ENCODE data around the gene CCDC30.
A peak's percentile ranks its signal among the peaks of the same experiment; 100 is the strongest.
"Not testable (repeated sequence)": the region's sequence is repeated elsewhere in the genome, so short reads cannot be mapped to it uniquely, and the experiment has no call there.

Gene CCDC30

DNA sequence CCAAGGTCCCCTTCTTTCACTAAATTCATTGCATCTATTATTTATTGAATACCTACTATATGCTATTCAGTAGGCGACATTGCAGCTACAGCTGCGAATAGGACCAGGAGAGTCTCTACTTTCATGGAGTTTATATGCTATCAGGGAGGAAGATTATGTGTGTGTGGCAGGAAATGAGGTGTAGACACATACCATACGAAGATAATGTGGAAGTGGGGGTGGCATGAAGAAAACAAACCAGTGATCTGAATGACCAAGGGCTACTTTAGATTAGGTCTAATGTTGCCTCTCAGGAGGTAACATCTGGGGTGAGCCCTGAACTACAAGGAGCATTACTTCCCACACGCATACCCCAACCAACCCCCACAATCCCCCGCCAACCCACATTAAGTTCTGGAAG, 194.1 kb downstream of the CCDC30 start:
- DNase-seq (ENCODE audit: low read depth in 3 of 3) = no peak

DNA sequence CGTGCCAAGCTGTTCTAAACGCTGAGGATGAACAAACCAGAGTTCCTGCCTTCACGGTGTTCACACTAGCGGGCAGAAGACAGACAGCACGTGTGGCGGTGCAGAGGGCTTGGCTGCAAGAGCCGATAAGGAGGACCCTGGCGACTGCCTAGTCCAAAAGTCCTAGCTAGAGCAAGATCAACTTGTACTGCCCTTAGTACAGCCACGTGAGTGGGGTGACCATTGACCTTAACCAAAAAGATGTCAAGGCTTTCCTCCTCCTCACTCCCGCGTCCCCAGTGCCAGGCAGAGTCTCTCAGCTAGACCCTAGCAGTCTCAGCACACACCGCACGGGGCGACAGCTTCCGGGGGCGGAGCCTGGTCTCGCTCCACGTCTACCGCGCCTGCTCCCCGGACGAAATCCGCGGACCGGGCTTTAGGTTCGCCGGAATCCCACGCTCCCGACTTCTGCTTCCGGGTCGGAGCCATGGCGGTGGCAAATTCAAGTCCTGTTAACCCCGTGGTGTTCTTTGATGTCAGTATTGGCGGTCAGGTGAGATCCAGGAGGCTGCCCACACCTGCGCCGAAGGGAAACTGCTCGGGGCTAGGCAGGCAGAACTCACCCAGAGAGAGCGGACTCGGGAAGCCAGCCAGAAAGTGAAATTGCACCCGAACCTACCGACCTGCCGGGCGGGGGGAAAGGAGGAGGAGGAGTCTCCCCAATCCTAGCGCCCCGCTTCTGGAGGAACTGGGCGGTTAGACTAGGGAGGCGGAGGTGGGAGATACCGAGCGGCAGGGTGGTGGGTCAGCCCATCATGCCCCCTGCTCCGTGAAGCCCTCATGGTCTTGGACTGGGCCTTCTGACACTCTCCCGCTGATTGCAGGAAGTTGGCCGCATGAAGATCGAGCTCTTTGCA, 195.1 kb downstream of the CCDC30 start, which contains the start of gene PPIH:
TSS of gene PPIH (plus strand) at position 443 of the 896 bp plus-strand sequence. CDS start at position 467, 24 bp downstream.
- DNase-seq (ENCODE audit: low read depth in 3 of 3) = peak; percentile 91 to 93 (median 93)

GRCh38 chr1:42658877-42659337, 195.8 kb downstream of the CCDC30 start:
- DNase-seq (ENCODE audit: low read depth in 3 of 3) = no peak

DNA sequence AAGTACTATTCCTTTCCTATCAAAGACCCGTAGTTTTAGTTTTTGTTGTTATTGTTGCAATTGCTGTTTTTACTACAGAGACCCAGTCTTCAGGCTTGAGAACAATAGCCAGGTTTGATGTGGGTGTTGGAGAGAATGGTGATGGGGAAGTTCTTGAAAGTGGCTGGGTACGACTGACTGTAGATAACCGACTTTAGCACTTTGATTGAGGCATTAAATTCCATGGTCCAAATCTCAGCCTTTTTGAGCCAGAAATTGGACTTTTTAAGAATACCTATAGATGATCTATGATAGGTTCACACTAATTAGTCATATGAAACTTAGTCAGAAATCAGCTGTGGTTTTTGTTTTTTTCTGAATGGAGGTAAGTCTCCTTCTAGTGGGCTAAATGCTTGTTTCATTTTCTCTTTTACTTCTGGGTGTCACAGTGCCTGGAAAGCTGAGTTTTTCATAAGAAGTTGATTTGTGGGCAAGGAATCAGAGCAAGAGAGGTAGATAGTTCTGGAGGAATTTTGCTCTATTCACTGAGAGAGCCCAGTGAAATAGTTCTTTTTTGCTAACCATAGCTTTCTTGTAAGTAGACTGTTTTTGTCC, 197.9 kb downstream of the CCDC30 start:
- no peak for DNase-seq (ENCODE audit: low read depth in 3 of 3)

- DNase-seq (ENCODE audit: low read depth in 3 of 3) = no peak
Observed at GRCh38 chr1:42669936-42670335, 206.8 kb downstream of the CCDC30 start.

- DNase-seq (ENCODE audit: low read depth in 3 of 3) = no peak
Observed at GRCh38 chr1:42670425-42670824, 207.3 kb downstream of the CCDC30 start.

DNA sequence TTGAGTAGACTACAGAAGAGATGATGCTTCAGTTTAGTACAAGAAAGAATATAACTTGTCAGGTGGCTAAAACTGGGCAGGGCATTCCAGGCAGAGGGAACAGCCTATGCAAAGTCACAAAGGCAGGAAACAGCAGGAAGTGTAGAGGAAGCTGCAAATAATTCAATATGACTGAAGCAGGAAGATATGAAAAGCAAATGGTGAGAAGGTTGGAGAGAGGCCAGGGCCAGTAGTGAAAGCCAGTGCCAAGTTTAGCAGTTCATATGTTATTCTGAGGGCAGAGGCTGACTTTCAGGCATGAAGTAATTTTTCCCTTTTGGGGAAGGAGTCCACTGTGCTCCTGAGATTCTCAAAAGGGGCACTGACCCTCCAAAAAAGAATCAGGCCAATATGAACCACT, 211.1 kb downstream of the CCDC30 start:
- no peak for DNase-seq (ENCODE audit: low read depth in 3 of 3)

DNA sequence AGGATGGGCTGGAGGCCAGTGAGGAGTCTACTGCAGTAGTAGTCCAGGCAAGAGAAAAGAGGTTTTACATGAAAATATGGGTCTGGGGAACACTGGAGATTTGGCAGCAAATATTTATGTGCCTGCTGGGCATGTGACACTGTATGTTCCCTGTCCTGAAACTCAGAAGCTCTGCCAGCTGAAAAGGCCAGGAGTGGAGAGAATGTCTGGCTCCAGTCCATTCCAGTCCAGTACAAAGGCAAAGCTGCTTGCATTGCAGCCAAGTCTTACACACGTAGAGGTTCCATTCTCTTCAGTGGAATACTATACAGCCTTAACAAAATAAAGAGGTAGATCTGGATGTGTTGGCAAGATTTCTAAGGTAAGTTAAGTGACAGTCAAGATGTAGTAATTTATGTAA, 211.6 kb downstream of the CCDC30 start:
- no peak for DNase-seq (ENCODE audit: low read depth in 3 of 3)

- no peak for DNase-seq (ENCODE audit: low read depth in 3 of 3)
Observed at GRCh38 chr1:42675467-42675866, 212.4 kb downstream of the CCDC30 start.

DNA sequence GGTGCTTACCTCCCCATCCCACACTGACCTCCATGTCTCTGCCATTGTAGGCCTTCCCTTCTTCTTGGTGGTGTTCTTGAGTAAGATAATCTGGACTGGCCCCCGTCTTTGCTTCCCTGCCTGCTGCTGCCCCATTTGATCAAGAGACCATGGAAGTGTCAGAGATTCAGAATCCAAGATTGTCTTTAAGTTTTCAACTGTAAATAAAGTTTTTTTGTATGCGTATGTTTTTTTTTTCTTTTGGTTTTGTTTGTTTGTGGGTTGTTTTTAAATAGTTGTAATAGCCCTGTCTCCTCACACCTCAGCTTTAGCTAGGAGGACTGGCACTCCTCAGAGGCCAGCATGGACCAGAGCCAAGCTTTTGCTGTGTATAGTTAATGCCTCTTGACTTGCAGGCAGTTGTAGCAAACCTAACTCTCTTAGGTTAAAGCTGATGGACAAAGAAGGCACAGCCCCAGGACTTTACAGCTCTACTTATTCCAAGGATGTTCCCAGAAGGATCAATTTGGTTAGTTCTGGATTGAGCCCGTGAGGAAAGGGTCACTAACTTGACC, 213.5 kb downstream of the CCDC30 start:
- DNase-seq (ENCODE audit: low read depth in 3 of 3) = no peak

GRCh38 chr1:42679364-42679983, 216.4 kb downstream of the CCDC30 start:
- no peak for DNase-seq (ENCODE audit: low read depth in 3 of 3)

- DNase-seq (ENCODE audit: low read depth in 3 of 3) = no peak
Observed at GRCh38 chr1:42680055-42680454, 217.0 kb downstream of the CCDC30 start.

DNA sequence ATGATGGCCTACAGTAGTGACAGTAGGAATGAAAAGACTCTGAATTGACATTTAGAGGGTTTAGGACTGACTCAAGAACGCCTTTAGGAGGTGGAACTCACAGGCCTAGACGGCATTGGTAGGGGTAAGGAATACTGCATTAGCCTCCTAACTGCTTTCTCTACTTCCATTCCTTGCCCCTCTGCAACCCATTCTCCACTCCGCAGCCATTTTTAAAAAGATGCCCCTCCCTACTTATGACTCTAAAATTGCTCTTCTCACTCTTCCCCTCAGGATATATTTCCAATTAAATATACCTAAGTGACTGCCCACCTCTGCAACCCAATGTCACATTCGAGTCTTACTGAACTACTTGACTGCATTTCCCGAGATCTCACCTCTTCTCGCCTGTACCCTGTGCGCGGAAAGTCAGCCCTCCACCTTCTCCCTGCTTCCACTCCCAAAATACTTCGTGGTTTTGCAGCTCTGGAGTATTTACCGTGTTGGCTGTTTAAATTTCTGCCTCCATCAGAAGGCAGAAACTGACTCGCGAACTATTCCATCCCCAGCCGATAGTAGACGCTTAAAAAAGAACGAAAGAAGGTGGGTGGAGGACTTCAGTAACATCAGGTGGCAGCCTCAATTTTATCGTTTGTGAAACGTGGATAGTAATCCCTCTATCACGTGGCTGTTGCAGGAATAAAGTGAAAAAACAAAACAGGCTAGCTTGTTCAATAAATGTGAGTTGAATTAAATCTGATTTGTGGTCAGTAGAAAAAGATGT, 218.0 kb downstream of the CCDC30 start:
- no peak for DNase-seq (ENCODE audit: low read depth in 3 of 3)

GRCh38 chr1:42681741-42682483, 218.8 kb downstream of the CCDC30 start, which contains the start of gene YBX1:
Gene YBX1, plus strand, starts transcription at chr1:42682418. Its CDS starts 148 bp downstream, at chr1:42682566.
- peak; percentile 91 to 93 (median 91) for DNase-seq (ENCODE audit: low read depth in 3 of 3)

GRCh38 chr1:42682484-42682738, 219.3 kb downstream of the CCDC30 start:
- DNase-seq (ENCODE audit: low read depth in 3 of 3) = not testable (repeated sequence)

DNA sequence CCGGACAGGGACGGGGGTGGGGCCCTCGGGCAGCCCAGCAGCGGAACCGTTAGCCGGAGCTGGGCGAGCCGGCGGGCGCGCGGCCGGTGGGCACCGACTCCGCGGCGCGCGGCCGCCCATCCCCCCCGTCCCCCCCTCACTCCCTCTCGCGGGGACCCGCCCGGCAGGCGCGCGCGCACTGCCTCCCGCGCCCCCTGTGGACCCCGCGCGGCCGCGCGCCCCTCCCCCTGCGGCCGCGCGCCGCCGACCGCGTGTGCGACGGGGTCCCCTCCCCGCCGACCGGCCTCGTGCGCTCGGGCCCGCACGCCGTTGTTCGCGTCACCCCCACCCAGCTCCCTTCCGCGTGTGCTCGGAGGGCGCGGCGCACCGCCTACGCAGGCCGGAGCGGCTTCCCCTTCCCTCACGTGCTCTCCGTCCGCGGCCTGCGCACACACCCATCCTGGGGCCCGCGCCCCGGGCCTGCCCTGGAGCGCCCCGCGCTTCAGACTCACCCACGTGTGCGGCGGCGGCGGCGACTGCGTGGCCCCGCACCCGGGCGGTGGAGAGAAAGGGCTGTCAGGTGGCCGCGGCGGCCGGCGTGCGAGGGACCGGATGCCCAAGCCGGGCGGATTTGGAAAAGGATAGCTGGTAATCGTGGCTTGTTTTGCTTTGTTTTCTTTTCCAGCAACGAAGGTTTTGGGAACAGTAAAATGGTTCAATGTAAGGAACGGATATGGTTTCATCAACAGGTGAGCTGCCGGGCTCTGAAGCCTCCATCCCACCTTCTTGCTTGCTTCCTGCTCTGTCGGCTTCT, 219.8 kb downstream of the CCDC30 start:
- DNase-seq (ENCODE audit: low read depth in 3 of 3) = peak in 2 of 3 donors; percentile 41 to 49

DNA sequence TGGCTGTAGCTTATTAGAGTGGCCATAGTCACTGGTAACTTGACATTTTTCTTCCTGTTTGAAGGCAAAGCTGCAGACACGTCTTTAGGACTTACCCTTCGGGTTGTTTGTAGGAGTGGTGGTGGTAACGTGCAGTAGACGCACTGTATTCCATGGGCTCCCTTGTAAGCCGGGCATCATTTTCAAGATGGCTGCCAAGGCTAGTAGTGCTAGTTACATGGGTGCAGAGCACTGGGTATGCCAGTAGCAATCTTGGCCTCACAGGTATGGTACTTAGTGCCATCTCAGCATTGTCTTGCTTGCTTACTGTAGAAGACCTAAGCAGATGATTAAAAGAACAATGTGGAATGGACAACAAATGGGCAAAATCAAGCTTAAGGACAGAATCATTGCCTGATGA, 221.1 kb downstream of the CCDC30 start:
- DNase-seq (ENCODE audit: low read depth in 3 of 3) = peak in 1 of 3 donors; percentile 10

DNA sequence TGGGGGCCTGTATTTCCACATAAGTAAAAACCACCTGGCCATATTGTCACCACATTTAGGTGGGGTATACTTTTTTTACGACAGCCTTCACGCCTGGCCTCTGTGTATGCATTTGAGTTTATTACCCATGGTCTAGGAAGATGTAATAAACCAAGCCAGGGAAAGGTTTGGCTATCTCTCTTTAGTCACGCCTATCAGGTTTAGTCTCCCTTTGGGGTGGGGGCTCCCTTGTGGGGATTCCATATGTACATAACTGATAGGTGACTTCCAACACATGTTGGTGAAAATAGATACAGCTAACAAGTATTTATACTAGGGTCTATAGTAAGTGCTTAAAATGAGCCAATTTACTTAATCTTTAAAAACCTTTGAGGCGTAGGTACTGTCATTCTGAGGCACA, 223.3 kb downstream of the CCDC30 start:
- no peak for DNase-seq (ENCODE audit: low read depth in 3 of 3)

- no peak for DNase-seq (ENCODE audit: low read depth in 3 of 3)
Observed at GRCh38 chr1:42689912-42690311, 226.8 kb downstream of the CCDC30 start.
